Ishikawa (cell line): ENCODE data around the gene TRIM71.

Source experiments
- CEBPB ChIP-seq: IDR thresholded peaks from 2 replicates; pipeline ENCODE4 v1.6.1; 2012
- CREB1 ChIP-seq: IDR thresholded peaks from 2 replicates; pipeline ENCODE4 v1.6.1; 2012; ENCODE audit warnings: low read depth
- EGR1 ChIP-seq: IDR thresholded peaks from 2 replicates; pipeline ENCODE4 v1.6.1; 2012
- EP300 ChIP-seq: IDR thresholded peaks from 2 replicates; pipeline ENCODE4 v1.6.1; 2012; ENCODE audit warnings: borderline replicate concordance
- FOXM1 ChIP-seq: IDR thresholded peaks from 2 replicates; pipeline ENCODE4 v1.6.1; 2012; ENCODE audit warnings: low read depth, borderline replicate concordance
- MAX ChIP-seq: IDR thresholded peaks from 2 replicates; pipeline ENCODE4 v1.6.1; 2012
- NFIC ChIP-seq: IDR thresholded peaks from 2 replicates; pipeline ENCODE4 v1.6.1; 2012
- RAD21 ChIP-seq: IDR thresholded peaks from 2 replicates; pipeline ENCODE4 v1.6.1; 2012; ENCODE audit warnings: low read depth
- TAF1 ChIP-seq: IDR thresholded peaks from 2 replicates; pipeline ENCODE4 v1.6.1; 2012; ENCODE audit warnings: low read depth, mild to moderate bottlenecking
- TCF12 ChIP-seq: IDR thresholded peaks from 2 replicates; pipeline ENCODE4 v1.6.1; 2012; ENCODE audit warnings: low read depth
- TEAD4 ChIP-seq: IDR thresholded peaks from 2 replicates; pipeline ENCODE4 v1.6.1; 2012
- USF1 ChIP-seq: IDR thresholded peaks from 2 replicates; pipeline ENCODE4 v1.6.1; 2012
- YY1 ChIP-seq: IDR thresholded peaks from 2 replicates; pipeline ENCODE4 v1.6.1; 2012; ENCODE audit warnings: low read depth
- ZBTB7A ChIP-seq: IDR thresholded peaks from 2 replicates; pipeline ENCODE4 v1.6.1; 2012; ENCODE audit warnings: low read depth
- TF ChIP-seq, protein P1 (sequence below): IDR thresholded peaks from 2 replicates; pipeline ENCODE4 v1.6.1; 2012; ENCODE audit warnings: low read depth, mild to moderate bottlenecking

Gene TRIM71

GRCh38 chr3:32850636-32851035 is 32.8 kb downstream of the TRIM71 start:
- TF ChIP-seq CREB1 (no peak), NFIC (no peak), TCF12 (no peak), RAD21 (no peak), EP300 (no peak), EGR1 (no peak), FOXM1 (no peak)

- TF ChIP-seq NFIC (no peak), MAX (no peak), CREB1 (no peak), FOXM1 (no peak), YY1 (no peak), RAD21 (no peak), TAF1 (no peak), CEBPB (no peak), TEAD4 (no peak), TCF12 (no peak), EGR1 (no peak), EP300 (no peak)
- TF ChIP-seq, protein P1, sequence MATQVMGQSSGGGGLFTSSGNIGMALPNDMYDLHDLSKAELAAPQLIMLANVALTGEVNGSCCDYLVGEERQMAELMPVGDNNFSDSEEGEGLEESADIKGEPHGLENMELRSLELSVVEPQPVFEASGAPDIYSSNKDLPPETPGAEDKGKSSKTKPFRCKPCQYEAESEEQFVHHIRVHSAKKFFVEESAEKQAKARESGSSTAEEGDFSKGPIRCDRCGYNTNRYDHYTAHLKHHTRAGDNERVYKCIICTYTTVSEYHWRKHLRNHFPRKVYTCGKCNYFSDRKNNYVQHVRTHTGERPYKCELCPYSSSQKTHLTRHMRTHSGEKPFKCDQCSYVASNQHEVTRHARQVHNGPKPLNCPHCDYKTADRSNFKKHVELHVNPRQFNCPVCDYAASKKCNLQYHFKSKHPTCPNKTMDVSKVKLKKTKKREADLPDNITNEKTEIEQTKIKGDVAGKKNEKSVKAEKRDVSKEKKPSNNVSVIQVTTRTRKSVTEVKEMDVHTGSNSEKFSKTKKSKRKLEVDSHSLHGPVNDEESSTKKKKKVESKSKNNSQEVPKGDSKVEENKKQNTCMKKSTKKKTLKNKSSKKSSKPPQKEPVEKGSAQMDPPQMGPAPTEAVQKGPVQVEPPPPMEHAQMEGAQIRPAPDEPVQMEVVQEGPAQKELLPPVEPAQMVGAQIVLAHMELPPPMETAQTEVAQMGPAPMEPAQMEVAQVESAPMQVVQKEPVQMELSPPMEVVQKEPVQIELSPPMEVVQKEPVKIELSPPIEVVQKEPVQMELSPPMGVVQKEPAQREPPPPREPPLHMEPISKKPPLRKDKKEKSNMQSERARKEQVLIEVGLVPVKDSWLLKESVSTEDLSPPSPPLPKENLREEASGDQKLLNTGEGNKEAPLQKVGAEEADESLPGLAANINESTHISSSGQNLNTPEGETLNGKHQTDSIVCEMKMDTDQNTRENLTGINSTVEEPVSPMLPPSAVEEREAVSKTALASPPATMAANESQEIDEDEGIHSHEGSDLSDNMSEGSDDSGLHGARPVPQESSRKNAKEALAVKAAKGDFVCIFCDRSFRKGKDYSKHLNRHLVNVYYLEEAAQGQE = no peak
Measured at GRCh38 chr3:32852146-32852545, 34.3 kb downstream of the TRIM71 start.

GRCh38 chr3:32855350-32855953 is 37.7 kb downstream of the TRIM71 start:
- TF ChIP-seq EP300 = no peak

DNA sequence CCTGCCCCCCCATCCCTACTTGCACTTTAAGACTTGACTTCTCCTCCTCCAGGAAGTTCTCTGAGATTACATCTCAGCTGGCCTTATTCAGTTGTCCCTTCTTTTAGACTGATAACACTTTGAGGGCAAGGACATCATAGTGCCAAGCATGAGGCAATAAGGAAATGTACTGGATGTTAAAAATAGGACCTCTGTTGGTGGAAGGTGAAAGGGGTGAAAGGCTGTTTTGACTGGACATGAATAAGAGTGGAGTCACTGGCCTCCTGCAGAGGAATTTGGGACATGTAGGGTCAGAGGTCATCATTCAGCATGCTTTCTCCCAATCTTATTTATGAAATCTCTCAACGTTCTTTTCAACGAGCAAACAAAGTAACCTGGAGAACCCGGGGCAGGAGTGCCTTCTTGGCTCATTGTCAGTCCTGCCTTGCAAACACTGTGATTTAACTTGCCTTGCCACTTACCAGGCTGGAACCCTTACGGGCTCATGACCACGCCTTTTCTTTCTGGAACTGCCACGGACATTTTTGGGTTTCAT is 38.6 kb downstream of the TRIM71 start:
- TF ChIP-seq RAD21 (no peak), NFIC (no peak), EGR1 (no peak), MAX (no peak), CREB1 (no peak), USF1 (no peak)
- TF ChIP-seq, protein P1 = no peak

DNA sequence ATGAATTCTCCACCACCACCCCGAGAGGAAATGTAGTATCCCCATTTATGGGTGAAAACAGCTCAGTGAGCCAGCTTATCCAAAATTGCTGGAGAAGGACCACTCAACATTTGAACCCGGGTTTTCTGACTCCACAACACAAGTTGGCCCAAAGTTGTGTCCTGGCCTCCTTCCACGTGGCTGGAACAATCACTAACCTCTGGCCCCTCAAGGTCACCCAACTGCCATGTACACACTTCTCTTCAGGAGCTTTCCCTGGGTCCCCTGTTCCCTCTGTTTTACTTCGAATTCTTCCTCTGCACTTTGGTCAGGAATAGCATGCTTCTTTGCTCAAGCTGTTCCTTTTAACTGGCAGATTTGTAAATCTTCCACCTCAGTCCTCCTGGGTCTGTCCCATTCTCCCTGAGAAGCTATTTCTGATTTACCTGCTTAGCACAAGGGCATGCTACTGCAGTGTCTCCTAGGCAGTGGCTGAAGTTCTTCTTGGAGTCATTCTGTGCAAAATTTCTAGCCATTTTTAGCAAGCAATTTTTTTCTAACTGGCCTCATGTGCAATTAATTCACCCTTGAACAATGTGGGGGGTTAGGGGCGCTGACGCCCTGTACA is 39.2 kb downstream of the TRIM71 start:
- no peak for TF ChIP-seq NFIC
- no peak for TF ChIP-seq CREB1
- no peak for TF ChIP-seq YY1
- TF ChIP-seq EP300 = no peak
- no peak for TF ChIP-seq TAF1
- TF ChIP-seq TCF12 = no peak
- TF ChIP-seq MAX = no peak
- no peak for TF ChIP-seq TEAD4

DNA sequence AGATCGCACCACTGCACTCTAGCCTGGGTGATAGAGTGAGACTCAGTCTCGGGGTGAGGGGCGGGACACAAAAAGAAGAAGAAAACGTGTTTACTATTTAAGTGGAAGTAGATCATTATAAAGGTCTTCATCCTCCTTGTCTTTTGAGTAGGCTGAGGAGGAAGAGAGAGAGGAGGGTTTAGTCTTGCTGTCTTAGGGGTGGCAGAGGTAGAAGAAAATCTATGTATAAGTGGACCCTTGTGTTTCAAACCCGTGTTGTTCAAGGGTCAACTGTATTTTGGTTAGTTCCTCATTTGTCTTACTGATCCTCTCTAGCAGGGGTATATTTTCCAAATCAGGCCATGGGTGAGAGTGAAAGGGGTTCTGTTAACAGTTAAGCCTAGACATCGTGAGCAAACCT is 40.1 kb downstream of the TRIM71 start:
- TF ChIP-seq CREB1 (no peak), TEAD4 (no peak), RAD21 (no peak), FOXM1 (no peak), ZBTB7A (no peak), CEBPB (no peak), NFIC (no peak), USF1 (no peak), MAX (no peak), EGR1 (no peak), TAF1 (no peak), YY1 (no peak)
- TF ChIP-seq, protein P1 = no peak
